Astrocyte (in vitro differentiated cells and primary cell): Measurements from ENCODE around the gene ESF1. TPM values are rescaled to one million over a fixed set of nuclear protein-coding genes. Genes with fewer than 3 reads are reported as not detected.

Experiments
- DNase-seq: peaks from one replicate; pipeline ENCODE4 v3.0.0-alpha.2; 2010; ENCODE audit warnings: low read depth
- FAIRE-seq: peaks from 2 replicates; lab custom pipeline; 2011; peaks lifted over from hg19 to GRCh38; lab: Jason Lieb, UNC
- H2AFZ ChIP-seq: 2 replicates; pipeline ENCODE4 v1.6.0; 2012; ENCODE audit warnings: low read depth, low read length, inconsistent platforms
- H3K27ac ChIP-seq: 2 replicates; pipeline ENCODE4 v1.5.1; 2011; ENCODE audit warnings: low read depth, low read length, inconsistent platforms
- H3K27me3 ChIP-seq: 2 replicates; pipeline ENCODE4 v1.6.0; 2011; ENCODE audit warnings: low read length, inconsistent platforms; ENCODE audit not compliant: insufficient read depth
- H3K36me3 ChIP-seq: 2 replicates; pipeline ENCODE4 v1.5.1; 2011; ENCODE audit warnings: low read length, inconsistent platforms; ENCODE audit not compliant: insufficient read depth
- H3K4me1 ChIP-seq: 2 replicates; pipeline ENCODE4 v1.5.1; 2011; ENCODE audit warnings: low read length, inconsistent platforms; ENCODE audit not compliant: insufficient read depth
- H3K4me2 ChIP-seq: 2 replicates; pipeline ENCODE4 v1.6.0; 2012; ENCODE audit warnings: low read length, inconsistent platforms
- H3K4me3 ChIP-seq: 2 replicates; pipeline ENCODE4 v1.5.1; 2011; ENCODE audit warnings: low read depth, mild to moderate bottlenecking, low read length, inconsistent platforms; ENCODE audit not compliant: insufficient read depth
- H3K79me2 ChIP-seq: 2 replicates; pipeline ENCODE4 v1.6.0; 2012; ENCODE audit warnings: mild to moderate bottlenecking, low read length, inconsistent platforms; ENCODE audit not compliant: insufficient read depth
- H3K9ac ChIP-seq: 2 replicates; pipeline ENCODE4 v1.6.0; 2012; ENCODE audit warnings: mild to moderate bottlenecking, low read length, inconsistent platforms
- H3K9me3 ChIP-seq: 2 replicates; pipeline ENCODE4 v1.5.1; 2012; ENCODE audit warnings: low read depth, mild to moderate bottlenecking, low read length, inconsistent platforms; ENCODE audit not compliant: insufficient read depth
- H4K20me1 ChIP-seq: 2 replicates; pipeline ENCODE4 v1.6.0; 2012; ENCODE audit warnings: low read length, inconsistent platforms; ENCODE audit not compliant: insufficient read depth
- H3K27ac Mint-ChIP-seq: one replicate; pipeline ENCODE4 v1.8.0; 2021; ENCODE audit warnings: mild to moderate bottlenecking, mixed read lengths; ENCODE audit not compliant: unreplicated experiment
- H3K27me3 Mint-ChIP-seq: one replicate; pipeline ENCODE4 v1.8.0; 2021; ENCODE audit warnings: low read depth, mixed read lengths; ENCODE audit not compliant: unreplicated experiment
- H3K36me3 Mint-ChIP-seq: one replicate; pipeline ENCODE4 v1.8.0; 2021; ENCODE audit warnings: low read depth, mixed read lengths; ENCODE audit not compliant: unreplicated experiment
- H3K4me1 Mint-ChIP-seq: one replicate; pipeline ENCODE4 v1.8.0; 2021; ENCODE audit warnings: low read depth, mixed read lengths; ENCODE audit not compliant: unreplicated experiment
- H3K4me3 Mint-ChIP-seq: one replicate; pipeline ENCODE4 v1.8.0; 2021; ENCODE audit warnings: mild to moderate bottlenecking, moderate library complexity, mixed read lengths; ENCODE audit not compliant: unreplicated experiment
- H3K9me3 Mint-ChIP-seq: one replicate; pipeline ENCODE4 v1.8.0; 2021; ENCODE audit warnings: mild to moderate bottlenecking, mixed read lengths; ENCODE audit not compliant: unreplicated experiment
- CTCF ChIP-seq: IDR thresholded peaks from 2 replicates; pipeline ENCODE4 v1.5.1; 2011; ENCODE audit warnings: low read depth, mild to moderate bottlenecking, inconsistent platforms, low read length, moderate library complexity; ENCODE audit not compliant: insufficient read depth
- EZH2 ChIP-seq: IDR thresholded peaks from 2 replicates; pipeline ENCODE4 v1.6.1; 2012; ENCODE audit warnings: mild to moderate bottlenecking, low read length, inconsistent platforms; ENCODE audit not compliant: insufficient read depth
- total RNA-seq: library from RNA; stranded (reverse); gene quantifications from 2 replicates; pipeline ENCODE4 v1.2.1, GENCODE V29; 2021

Gene ESF1
- total RNA-seq, 1 donor from 2014 or later, result 13.9 TPM

DNA sequence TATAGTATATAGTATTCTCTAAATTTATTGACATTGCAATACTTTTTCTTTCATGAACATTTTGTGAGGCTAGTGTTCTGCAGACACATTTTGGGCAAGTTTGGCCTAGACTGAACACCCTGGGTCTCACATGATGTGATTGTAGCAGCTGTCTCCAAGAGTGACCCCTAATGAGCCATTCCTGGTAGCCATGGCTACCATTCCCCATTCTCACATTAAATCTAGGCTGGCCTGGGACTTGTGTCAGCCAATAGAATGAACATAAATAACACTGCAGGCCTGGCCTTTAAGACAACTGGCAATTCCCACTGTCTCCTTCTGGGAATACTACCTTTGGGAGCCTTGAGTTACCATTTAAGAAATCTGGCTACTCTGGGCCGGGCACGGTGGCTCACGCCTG lies 108.0 kb downstream of the ESF1 start:
- no peaks in the 10 kb centered on the region for H3K27me3 ChIP-seq
- no peaks in the 10 kb centered on the region for H3K4me1 ChIP-seq
- H3K4me3 ChIP-seq, result no peak overlapping the region
- no peaks in the 10 kb centered on the region for H3K9me3 ChIP-seq
- no peaks in the 10 kb centered on the region for H3K36me3 ChIP-seq
- no peaks in the 10 kb centered on the region for H3K36me3 Mint-ChIP-seq
- no peak for FAIRE-seq
- H2AFZ ChIP-seq, result no peak overlapping the region
- no peak overlapping the region for H3K9ac ChIP-seq
- H3K27ac ChIP-seq, result no peak overlapping the region
- H3K9me3 Mint-ChIP-seq, result peaks cover 4% of the 10 kb centered on the region
- H4K20me1 ChIP-seq, result no peaks in the 10 kb centered on the region
- no peaks in the 10 kb centered on the region for H3K79me2 ChIP-seq
- no peaks in the 10 kb centered on the region for H3K27me3 Mint-ChIP-seq
- no peak overlapping the region for H3K27ac Mint-ChIP-seq
- no peak for DNase-seq
- H3K4me3 Mint-ChIP-seq, result no peak overlapping the region
- TF ChIP-seq CTCF (no peak), EZH2 (no peak)
- no peak overlapping the region for H3K4me2 ChIP-seq
- peaks cover 7% of the 10 kb centered on the region for H3K4me1 Mint-ChIP-seq

- FAIRE-seq (no peak), DNase-seq (no peak)
- Histone ChIP-seq H2AFZ (no peak overlapping the region), H3K4me1 (no peaks in the 10 kb centered on the region), H3K36me3 (no peaks in the 10 kb centered on the region), H4K20me1 (no peaks in the 10 kb centered on the region), H3K4me3 (no peak overlapping the region), H3K27ac (no peak overlapping the region), H3K79me2 (no peaks in the 10 kb centered on the region), H3K9ac (no peak overlapping the region), H3K4me2 (no peak overlapping the region), H3K27me3 (no peaks in the 10 kb centered on the region), H3K9me3 (no peaks in the 10 kb centered on the region)
- peaks cover 6% of the 10 kb centered on the region for H3K27me3 Mint-ChIP-seq
- peaks cover 4% of the 10 kb centered on the region for H3K9me3 Mint-ChIP-seq
- peaks cover 13% of the 10 kb centered on the region for H3K4me1 Mint-ChIP-seq
- H3K36me3 Mint-ChIP-seq, result no peaks in the 10 kb centered on the region
- no peak overlapping the region for H3K4me3 Mint-ChIP-seq
- TF ChIP-seq CTCF, result no peak
- TF ChIP-seq EZH2, result no peak
- H3K27ac Mint-ChIP-seq, result no peak overlapping the region
Measured at GRCh38 chr20:13672690-13673089, 112.0 kb downstream of the ESF1 start.

- no peak for FAIRE-seq
- peaks cover 6% of the 10 kb centered on the region for H3K27me3 Mint-ChIP-seq
- no peak overlapping the region for H3K4me3 Mint-ChIP-seq
Measured at GRCh38 chr20:13671916-13672378, 112.8 kb downstream of the ESF1 start.

More at GRCh38 chr20:13671916-13672378, 112.8 kb downstream of the ESF1 start:
- peak; percentile 88 for DNase-seq
- Mint-ChIP-seq H3K9me3 (peaks cover 2% of the 10 kb centered on the region), H3K36me3 (no peaks in the 10 kb centered on the region), H3K27ac (peak overlapping the region; percentile 21), H3K4me1 (peaks cover 13% of the 10 kb centered on the region)
- TF ChIP-seq EZH2 (no peak), CTCF (no peak)
- H3K4me1 ChIP-seq, result no peaks in the 10 kb centered on the region
- H3K9me3 ChIP-seq, result no peaks in the 10 kb centered on the region
- H3K9ac ChIP-seq, result no peak overlapping the region
- no peak overlapping the region for H3K27ac ChIP-seq
- H2AFZ ChIP-seq, result no peak overlapping the region
- no peak overlapping the region for H3K4me3 ChIP-seq
- no peaks in the 10 kb centered on the region for H4K20me1 ChIP-seq
- no peak overlapping the region for H3K4me2 ChIP-seq
- no peaks in the 10 kb centered on the region for H3K36me3 ChIP-seq
- no peaks in the 10 kb centered on the region for H3K79me2 ChIP-seq
- no peaks in the 10 kb centered on the region for H3K27me3 ChIP-seq
